Activated CD8-positive, alpha-beta T cell treated with anti-CD3 and anti-CD28 coated beads, Interleukin-2, amount 10 ng/mL, durations not matched to agents 7 days and 5 days (primary cell): ENCODE measurements around the gene COPE. TPM values are rescaled to one million over a fixed set of nuclear protein-coding genes. Genes with fewer than 3 reads are reported as not detected.
"Not testable (repeated sequence)": the region's sequence is repeated elsewhere in the genome, so short reads cannot be mapped to it uniquely, and the experiment has no call there.

Experiments used
- ATAC-seq: fragments of 150-1000 bp; cut with Tn5 transposase; one replicate; pipeline ENCODE4 v1.10.0; 2021; ENCODE audit warnings: moderate library complexity
- CTCF ChIA-PET: fragments of 350-600 bp; sonication (Branson Sonifier 250); formaldehyde crosslinking; loops from one replicate; lab custom pipeline; 2021; ENCODE audit warnings: antibody characterized with exemption; lab: Charles Lee
- POLR2A ChIA-PET: fragments of 350-600 bp; sonication (Branson Sonifier 250); formaldehyde crosslinking; loops from one replicate; lab custom pipeline; 2021; ENCODE audit warnings: antibody characterized with exemption; lab: Charles Lee
- DNase-seq: peaks from one replicate; pipeline ENCODE4 v3.0.0-alpha.2; 2020
- H3K27ac Mint-ChIP-seq: one replicate; pipeline ENCODE4 v1.8.0; 2021; ENCODE audit warnings: mild to moderate bottlenecking, mixed read lengths
- H3K27me3 Mint-ChIP-seq: one replicate; pipeline ENCODE4 v1.8.0; 2021; ENCODE audit warnings: low read depth, mixed read lengths
- H3K36me3 Mint-ChIP-seq: one replicate; pipeline ENCODE4 v1.8.0; 2021; ENCODE audit warnings: low read depth, mixed read lengths
- H3K4me1 Mint-ChIP-seq: one replicate; pipeline ENCODE4 v1.8.0; 2021; ENCODE audit warnings: low read depth, mixed read lengths
- H3K4me3 Mint-ChIP-seq: one replicate; pipeline ENCODE4 v1.8.0; 2021; ENCODE audit warnings: mild to moderate bottlenecking, mixed read lengths
- H3K9me3 Mint-ChIP-seq: one replicate; pipeline ENCODE4 v1.8.0; 2022; ENCODE audit warnings: mixed read lengths; ENCODE audit not compliant: insufficient read depth
- total RNA-seq, 2 experiments: library from RNA; stranded (reverse); gene quantifications; one replicate each; pipeline ENCODE4 v1.2.3, GENCODE V29; 2021

Gene COPE
- 100 to 1,000 TPM; 248 to 264 TPM for total RNA-seq

DNA sequence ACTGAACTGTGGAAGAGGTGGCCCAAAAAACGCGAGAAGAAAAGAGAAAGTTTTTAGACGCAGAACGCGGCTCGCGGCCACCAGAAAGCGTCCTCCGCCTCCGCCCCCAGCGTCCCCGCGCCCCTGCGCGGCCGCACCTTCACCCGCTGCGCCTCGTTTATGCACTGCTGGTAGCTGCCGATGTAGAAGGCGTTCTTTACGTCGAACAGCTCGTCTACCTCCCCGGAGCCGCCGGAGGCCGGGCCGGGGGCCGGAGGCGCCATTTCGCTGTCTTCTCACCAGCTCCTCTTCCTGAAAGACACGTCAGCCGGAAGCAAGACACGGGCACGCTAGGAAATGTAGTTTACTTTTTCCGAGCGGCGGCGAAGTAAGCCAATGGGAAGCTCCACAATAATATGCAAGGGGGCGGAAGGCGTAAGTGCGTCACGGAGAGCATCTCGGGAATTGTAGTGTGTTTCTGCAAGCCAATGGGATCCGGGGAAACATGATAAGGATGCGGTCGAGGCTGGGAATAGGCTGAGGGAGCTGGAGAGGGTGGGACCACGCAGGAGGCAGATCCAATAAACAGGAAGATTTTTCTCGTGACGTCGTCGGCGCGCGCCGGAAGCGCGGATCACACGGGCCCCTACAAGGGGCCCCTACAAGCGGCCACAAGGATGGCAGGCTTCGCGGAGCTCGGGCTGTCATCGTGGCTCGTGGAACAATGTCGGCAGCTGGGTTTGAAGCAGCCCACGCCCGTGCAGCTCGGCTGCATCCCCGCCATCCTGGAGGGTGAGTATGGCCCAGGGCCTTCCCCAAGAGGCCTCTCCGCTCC, at the start of gene COPE, which contains the start of gene DDX49:
Gene COPE, minus strand, starts transcription at position 302 of the 814 bp plus-strand sequence. Its CDS starts 39 bp downstream, at position 263.
Gene DDX49, plus strand, starts transcription at position 630 of the 814 bp plus-strand sequence. Its CDS starts 27 bp downstream, at position 657.
- Mint-ChIP-seq H3K4me1 (peaks cover 29% of the 10 kb centered on the region), H3K27ac (peak within 1 kb of the TSS; percentile 93), H3K4me3 (peak within 1 kb of the TSS; percentile 90), H3K36me3 (peaks cover 27% of the 10 kb centered on the region), H3K9me3 (no peaks in the 10 kb centered on the region), H3K27me3 (no peaks in the 10 kb centered on the region)
- CTCF ChIA-PET: interaction anchor here (0.9 to 2.2 kb wide), 7 partner anchors 12 to 466 kb away, joined by 3 to 6 read pairs (median 3); partner anchors contain the start of gene REX1BD
- peak; percentile 99 for DNase-seq
- POLR2A ChIA-PET: interaction anchor here (0.6 to 2.0 kb wide), 22 partner anchors 8 to 638 kb away, joined by 3 to 14 read pairs (median 4); partner anchors contain the start of genes BORCS8, ELL, JUND and RFXANK
- peak; percentile 96 for ATAC-seq

DNA sequence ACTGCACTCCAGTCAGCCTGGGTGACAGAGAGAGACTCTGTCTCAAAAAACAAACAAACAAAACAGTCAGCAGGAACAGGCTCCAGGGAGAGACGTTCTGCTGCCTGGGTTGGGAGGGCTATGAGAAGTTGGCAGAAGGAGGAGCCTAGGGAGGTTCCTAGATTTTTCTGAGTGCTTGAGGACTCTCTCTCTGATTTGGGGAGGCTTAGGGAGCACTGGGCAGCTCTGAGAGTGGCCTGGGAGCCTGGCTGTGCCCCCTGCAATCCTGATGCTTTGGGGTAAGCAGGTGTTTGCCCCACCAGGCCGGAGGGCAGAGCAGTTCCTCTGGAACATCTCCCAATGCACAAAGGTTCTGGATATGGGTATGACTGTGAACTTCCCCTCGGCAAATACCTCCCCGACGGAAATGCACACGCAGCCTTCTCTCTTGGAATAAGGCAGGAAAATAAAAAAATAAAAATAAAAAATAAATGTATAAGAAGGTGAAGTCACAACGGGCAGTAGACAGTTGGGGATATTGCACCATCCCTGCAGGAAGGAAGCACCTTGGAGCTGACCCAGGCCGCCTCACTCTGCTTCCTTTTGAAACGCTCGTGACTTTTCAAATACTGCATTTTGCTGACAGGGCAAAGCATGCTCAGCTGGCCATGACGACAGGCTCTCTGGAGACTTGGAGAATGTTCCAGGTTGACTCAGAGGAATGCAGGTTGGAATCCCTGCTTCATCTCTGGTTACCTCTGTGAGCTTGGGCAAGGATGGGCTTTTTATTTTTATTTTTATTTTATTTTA, 48.4 kb upstream of the COPE start:
- no peak for DNase-seq
- peaks cover 7% of the 10 kb centered on the region for H3K27me3 Mint-ChIP-seq
- no peak overlapping the region for H3K4me3 Mint-ChIP-seq
- POLR2A ChIA-PET: no interaction called here
- ATAC-seq: no peak
- no peaks in the 10 kb centered on the region for H3K9me3 Mint-ChIP-seq
- no peak overlapping the region for H3K27ac Mint-ChIP-seq
- CTCF ChIA-PET: no interaction called here
- H3K4me1 Mint-ChIP-seq: no peaks in the 10 kb centered on the region
- no peaks in the 10 kb centered on the region for H3K36me3 Mint-ChIP-seq

DNA sequence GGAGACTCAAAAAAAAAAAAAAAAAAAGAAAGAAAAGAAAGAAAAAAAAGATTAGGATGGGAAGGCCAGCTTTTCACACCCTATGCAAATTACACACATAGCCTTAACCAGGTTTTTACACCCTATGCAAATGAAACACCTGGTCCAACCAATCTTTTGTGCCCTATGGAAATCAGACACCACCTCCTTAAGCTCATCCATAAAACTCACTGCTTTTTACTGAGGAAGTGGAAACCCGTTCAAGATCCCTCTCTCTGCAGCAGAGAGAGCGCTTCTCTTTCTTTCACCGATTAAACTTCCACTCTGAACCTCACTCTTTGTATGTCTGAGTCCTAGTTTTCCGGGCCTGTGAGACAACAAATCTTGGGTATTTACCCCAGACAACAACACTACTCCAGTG, 47.1 kb upstream of the COPE start:
- Mint-ChIP-seq H3K4me1 (peaks cover 11% of the 10 kb centered on the region), H3K27ac (no peak overlapping the region), H3K9me3 (no peaks in the 10 kb centered on the region), H3K36me3 (no peaks in the 10 kb centered on the region), H3K4me3 (no peak overlapping the region), H3K27me3 (peaks cover 14% of the 10 kb centered on the region)
- ChIA-PET CTCF (no interaction called here), POLR2A (interaction anchor here (0.8 kb wide), 1 partner anchor 47 kb away, joined by 3 read pairs; the partner anchor contains the start of genes COPE and DDX49)
- ATAC-seq (no peak), DNase-seq (no peak)

DNA sequence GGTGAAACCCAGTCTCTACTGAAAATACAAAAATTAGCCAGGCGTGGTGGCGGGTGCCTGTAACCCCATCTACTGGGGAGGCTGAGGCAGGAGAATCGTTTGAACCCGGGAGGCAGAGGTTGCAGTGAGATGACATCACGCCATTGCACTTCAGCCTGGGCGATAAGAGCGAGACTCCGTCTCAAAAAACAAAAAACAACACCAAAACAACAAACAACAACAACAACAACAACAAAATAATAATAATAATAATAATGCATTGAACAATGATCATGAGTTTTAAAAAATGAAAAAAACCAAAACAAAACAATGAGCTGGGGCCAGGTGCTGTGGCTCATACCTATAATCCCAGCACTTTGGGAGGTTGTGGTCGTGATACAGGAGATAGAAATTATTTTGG, 44.9 kb upstream of the COPE start:
- Mint-ChIP-seq H3K9me3 (no peaks in the 10 kb centered on the region), H3K4me1 (peaks cover 12% of the 10 kb centered on the region), H3K36me3 (no peaks in the 10 kb centered on the region), H3K27ac (no peak overlapping the region), H3K4me3 (no peak overlapping the region), H3K27me3 (peaks cover 14% of the 10 kb centered on the region)
- POLR2A ChIA-PET: no interaction called here
- ATAC-seq (no peak), DNase-seq (no peak)
- CTCF ChIA-PET: no interaction called here

DNA sequence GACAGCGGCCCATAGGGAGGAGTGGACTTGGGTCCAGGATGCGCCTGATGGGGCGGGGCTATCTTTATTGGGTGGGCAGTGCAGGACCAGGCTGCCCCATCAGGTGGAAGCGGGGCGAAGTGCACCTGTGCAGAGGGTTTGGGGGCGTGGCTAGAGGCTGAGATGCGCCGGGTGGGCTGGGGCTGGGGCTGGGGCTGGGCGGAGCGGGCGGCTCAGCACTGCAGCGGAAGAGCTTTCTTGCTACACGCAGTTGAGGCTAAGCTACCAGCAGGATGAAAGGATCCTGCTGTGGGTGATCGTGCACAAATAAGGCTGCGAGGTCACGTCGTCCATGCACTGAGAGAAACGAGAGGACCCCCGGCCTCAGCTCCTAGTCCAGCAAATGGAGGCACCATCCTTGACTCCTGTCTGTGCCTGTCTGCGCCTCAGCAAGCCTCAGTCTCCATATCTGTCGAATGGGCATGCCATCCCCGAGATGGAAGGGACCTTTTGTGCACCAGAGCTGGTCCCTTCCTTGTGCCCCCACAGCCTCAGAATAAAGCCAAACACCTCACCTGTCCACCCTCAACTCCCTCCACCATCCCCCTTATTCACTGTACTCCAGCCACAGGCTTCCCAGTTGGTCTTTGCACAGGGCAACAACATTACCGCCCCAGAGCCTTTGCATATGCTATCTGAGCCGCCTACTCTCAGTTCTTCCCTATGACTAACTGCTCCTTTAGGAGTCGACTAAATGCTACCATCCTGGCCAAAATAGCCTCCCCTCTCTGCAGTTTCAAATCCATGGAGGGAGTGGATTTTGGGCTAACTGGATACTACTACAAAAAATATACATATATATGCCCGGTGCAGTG, 42.8 kb upstream of the COPE start:
- no peaks in the 10 kb centered on the region for H3K9me3 Mint-ChIP-seq
- no peak overlapping the region for H3K4me3 Mint-ChIP-seq
- peak; percentile 37 for DNase-seq
- ATAC-seq: peak; percentile 68
- H3K27me3 Mint-ChIP-seq: peaks cover 9% of the 10 kb centered on the region
- ChIA-PET CTCF (no interaction called here), POLR2A (no interaction called here)
- H3K4me1 Mint-ChIP-seq: peaks cover 12% of the 10 kb centered on the region
- H3K36me3 Mint-ChIP-seq: no peaks in the 10 kb centered on the region
- H3K27ac Mint-ChIP-seq: no peak overlapping the region

DNA sequence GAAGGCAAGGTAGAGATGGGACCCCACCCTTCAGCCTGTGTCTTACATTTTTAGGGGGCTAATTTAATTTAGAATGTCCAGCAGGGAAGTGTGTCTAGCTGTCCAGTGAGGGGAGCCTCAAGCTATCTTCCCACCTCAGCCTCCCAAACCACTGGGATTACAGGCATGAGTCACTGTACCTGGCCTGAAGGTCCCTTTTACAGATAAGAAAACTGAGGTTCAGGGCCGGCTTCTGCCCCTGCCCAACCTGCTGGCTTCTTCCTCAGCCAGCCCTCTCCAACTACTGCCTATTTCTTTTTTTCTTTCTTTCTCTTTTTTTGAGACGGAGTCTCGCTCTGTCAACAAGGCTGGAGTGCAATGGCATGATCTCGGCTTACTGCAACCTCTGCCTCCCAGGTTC, 41.2 kb upstream of the COPE start:
- H3K27me3 Mint-ChIP-seq: peaks cover 9% of the 10 kb centered on the region
- H3K36me3 Mint-ChIP-seq: no peaks in the 10 kb centered on the region
- H3K9me3 Mint-ChIP-seq: no peaks in the 10 kb centered on the region
- CTCF ChIA-PET: no interaction called here
- POLR2A ChIA-PET: no interaction called here
- no peak for DNase-seq
- no peak for ATAC-seq
- H3K27ac Mint-ChIP-seq: no peak overlapping the region
- H3K4me1 Mint-ChIP-seq: peaks cover 12% of the 10 kb centered on the region
- H3K4me3 Mint-ChIP-seq: no peak overlapping the region

DNA sequence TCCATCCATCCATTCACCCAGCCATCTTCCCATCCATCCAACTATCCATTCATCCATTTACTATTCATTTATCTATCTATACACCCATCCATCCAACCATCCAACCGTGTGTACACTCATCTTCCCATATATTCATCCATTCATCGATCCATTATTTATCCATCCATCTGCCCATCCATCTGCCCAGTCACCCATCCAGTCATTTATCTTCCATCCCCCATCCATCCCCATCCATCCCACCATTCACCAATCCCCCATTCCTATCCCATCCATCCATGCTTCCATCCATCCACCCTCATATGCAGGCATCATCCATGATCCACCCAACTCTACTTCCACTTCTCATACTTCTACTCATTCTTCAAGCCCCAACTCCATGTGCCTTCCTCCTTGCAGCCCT, 35.9 kb upstream of the COPE start:
- no peaks in the 10 kb centered on the region for H3K36me3 Mint-ChIP-seq
- ChIA-PET CTCF (no interaction called here), POLR2A (no interaction called here)
- H3K4me1 Mint-ChIP-seq: no peaks in the 10 kb centered on the region
- peaks cover 3% of the 10 kb centered on the region for H3K27me3 Mint-ChIP-seq
- no peak for DNase-seq
- H3K9me3 Mint-ChIP-seq: no peaks in the 10 kb centered on the region
- no peak for ATAC-seq
- no peak overlapping the region for H3K4me3 Mint-ChIP-seq
- H3K27ac Mint-ChIP-seq: no peak overlapping the region

DNA sequence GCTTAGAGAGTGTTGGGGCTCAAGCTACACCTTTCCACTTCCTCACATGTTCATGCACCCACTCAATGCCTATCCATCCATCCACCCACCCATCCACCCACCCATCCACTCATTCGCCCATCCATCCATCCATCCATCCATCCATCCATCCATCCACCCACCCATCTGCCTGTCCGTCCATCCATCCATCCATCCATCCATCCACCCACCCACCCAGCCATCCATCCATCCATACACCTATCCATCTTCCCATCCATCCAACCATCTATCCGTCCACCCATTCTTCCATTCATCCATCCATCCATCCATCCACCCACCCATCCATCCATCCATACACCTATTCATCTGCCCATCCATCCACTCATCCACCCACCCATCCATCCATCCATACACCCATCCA, 34.9 kb upstream of the COPE start:
- H3K4me3 Mint-ChIP-seq: no peak overlapping the region
- no peaks in the 10 kb centered on the region for H3K36me3 Mint-ChIP-seq
- no peaks in the 10 kb centered on the region for H3K4me1 Mint-ChIP-seq
- ATAC-seq (no peak), DNase-seq (no peak)
- H3K27ac Mint-ChIP-seq: no peak overlapping the region
- POLR2A ChIA-PET: no interaction called here
- CTCF ChIA-PET: no interaction called here
- peaks cover 3% of the 10 kb centered on the region for H3K27me3 Mint-ChIP-seq
- no peaks in the 10 kb centered on the region for H3K9me3 Mint-ChIP-seq

DNA sequence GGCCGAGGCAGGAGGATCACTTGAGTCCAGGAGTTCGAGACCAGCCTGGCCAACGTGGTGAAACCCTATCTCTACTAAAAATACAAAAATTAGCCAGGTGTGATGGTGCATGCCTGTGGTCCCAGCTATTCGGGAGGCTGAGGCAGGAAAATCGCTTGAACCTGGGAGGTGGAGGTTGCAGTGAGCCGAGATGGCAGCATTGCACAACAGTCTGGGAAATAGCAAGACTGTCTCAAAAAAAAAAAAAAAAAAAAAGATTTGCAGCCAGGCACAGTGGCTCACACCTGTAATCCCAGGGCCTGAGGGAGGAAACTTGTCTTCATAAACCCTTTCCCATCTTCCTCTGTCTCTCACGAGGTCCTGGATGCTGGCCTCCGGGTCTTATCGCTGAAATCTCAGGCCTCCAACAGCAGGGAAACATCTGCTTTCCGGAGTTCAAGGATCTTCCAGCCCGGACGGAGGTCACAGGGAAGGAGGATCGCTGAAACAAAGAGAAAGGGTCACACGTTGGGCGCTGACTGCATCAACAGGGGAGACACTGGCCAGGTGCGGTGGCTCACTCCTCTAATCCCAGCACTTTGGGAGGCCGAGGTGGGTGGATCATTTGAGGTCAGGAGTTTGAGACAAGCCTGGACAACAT, 33.3 kb upstream of the COPE start:
- not testable (repeated sequence) for H3K9me3 Mint-ChIP-seq, H3K4me3 Mint-ChIP-seq
- POLR2A ChIA-PET: interaction anchor here (0.6 kb wide), 1 partner anchor 105 kb away, joined by 3 read pairs; no protein-coding TSS in a partner anchor

DNA sequence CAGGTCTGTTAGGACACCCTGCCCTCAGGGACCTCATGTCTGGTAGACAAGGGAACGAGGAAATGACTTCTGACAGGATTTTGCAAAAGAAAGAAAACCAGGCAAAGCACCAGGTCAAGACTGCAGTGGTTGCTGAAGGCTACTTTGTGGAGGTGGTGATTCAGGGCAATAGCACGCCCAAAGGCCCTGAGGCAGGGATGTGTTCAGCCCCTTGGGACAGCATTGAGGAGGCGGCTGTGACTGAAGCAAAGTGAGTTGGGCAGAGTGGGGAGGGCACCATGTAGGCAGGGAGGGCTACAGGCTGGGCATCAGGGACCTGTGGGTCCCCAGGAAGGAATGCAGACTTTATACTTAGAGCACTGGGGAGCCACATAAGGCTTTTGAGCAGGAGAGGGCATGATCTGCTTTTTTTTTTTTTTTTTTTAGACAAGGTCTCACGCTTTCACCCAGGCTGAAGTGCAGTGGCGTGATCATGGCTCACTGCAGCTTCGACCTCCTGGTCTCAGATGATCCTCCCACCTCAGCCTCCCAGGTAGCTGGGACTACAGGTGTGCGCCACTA, 32.6 kb upstream of the COPE start:
- no peak overlapping the region for H3K27ac Mint-ChIP-seq
- H3K27me3 Mint-ChIP-seq: peaks cover 3% of the 10 kb centered on the region
- ChIA-PET CTCF (no interaction called here), POLR2A (no interaction called here)
- no peaks in the 10 kb centered on the region for H3K4me1 Mint-ChIP-seq
- no peaks in the 10 kb centered on the region for H3K36me3 Mint-ChIP-seq
- no peaks in the 10 kb centered on the region for H3K9me3 Mint-ChIP-seq
- DNase-seq: no peak
- no peak for ATAC-seq
- no peak overlapping the region for H3K4me3 Mint-ChIP-seq

More for the DNA sequence above, 33.3 kb upstream of the COPE start:
- CTCF ChIA-PET, H3K36me3 Mint-ChIP-seq, H3K27ac Mint-ChIP-seq, ATAC-seq, H3K4me1 Mint-ChIP-seq, DNase-seq, H3K27me3 Mint-ChIP-seq: not testable (repeated sequence)

DNA sequence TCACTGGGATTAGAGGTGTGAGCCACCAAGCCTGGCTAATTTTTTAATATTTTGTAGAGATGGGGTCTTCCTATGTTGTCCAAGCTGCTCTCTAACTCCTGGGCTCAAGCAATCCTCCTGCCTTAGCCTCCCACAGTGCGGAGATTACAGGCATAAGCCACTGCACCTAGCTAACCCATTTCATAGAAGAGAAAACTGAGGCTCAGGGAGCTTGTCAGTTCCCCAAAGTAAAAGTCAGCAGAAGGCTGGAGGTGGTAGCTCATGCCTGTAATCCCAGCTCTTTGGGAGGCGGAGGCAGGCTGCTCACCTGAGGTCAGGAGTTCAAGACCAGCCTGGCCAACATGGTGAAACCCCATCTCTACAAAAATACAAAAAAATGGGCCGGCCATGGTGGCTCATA, 30.7 kb upstream of the COPE start:
- Mint-ChIP-seq H3K27me3 (peaks cover 3% of the 10 kb centered on the region), H3K27ac (no peak overlapping the region), H3K4me3 (no peak overlapping the region), H3K4me1 (no peaks in the 10 kb centered on the region), H3K9me3 (no peaks in the 10 kb centered on the region), H3K36me3 (no peaks in the 10 kb centered on the region)
- ATAC-seq: no peak
- no peak for DNase-seq
- POLR2A ChIA-PET: no interaction called here
- CTCF ChIA-PET: no interaction called here
